H1 (cell line): ENCODE measurements around the gene SFXN2.
"Not testable (repeated sequence)": the region's sequence is repeated elsewhere in the genome, so short reads cannot be mapped to it uniquely, and the experiment has no call there.

Source experiments
- CREB1 ChIP-seq: IDR thresholded peaks from 2 replicates; pipeline ENCODE4 v1.6.1; 2012; ENCODE audit warnings: inconsistent platforms
- CTCF ChIP-seq, 3 experiments: IDR thresholded peaks; 1 replicate in 2 of 3; 2 replicates in 1 of 3; pipeline versions ENCODE4 v1.5.1 to v1.6.1; 2011; ENCODE audit warnings: low read length in 3 of 3, mild to moderate bottlenecking in 3 of 3, inconsistent platforms in 2 of 3, low read depth in 1 of 3, moderate library complexity in 1 of 3; ENCODE audit not compliant: insufficient read depth in 1 of 3; ENCODE audit errors: control extremely low read depth in 1 of 3
- HDAC2 ChIP-seq, 2 experiments: fragments of 300-600 bp in 1 of 2; sonication (generic) in 1 of 2; IDR thresholded peaks; 2 replicates each; pipeline ENCODE4 v1.6.1; 2011 to 2012; ENCODE audit warnings: low read depth in 2 of 2, low read length in 2 of 2, mild to moderate bottlenecking in 2 of 2, moderate library complexity in 2 of 2, borderline replicate concordance in 1 of 2, inconsistent platforms in 1 of 2
- JUND ChIP-seq: IDR thresholded peaks from 2 replicates; pipeline ENCODE4 v1.6.1; 2011; ENCODE audit warnings: mild to moderate bottlenecking, improper control_type of control experiment, low read length
- MAFK ChIP-seq: IDR thresholded peaks from 2 replicates; pipeline ENCODE4 v1.6.1; 2012; ENCODE audit warnings: low read depth, mild to moderate bottlenecking, improper control_type of control experiment, low read length
- POLR2A ChIP-seq, 2 experiments: IDR thresholded peaks; 1 replicate in 1 of 2; 2 replicates in 1 of 2; pipeline ENCODE4 v1.6.1; 2011; ENCODE audit warnings: low read depth in 2 of 2, low read length in 2 of 2, mild to moderate bottlenecking in 2 of 2; ENCODE audit errors: control extremely low read depth in 1 of 2
- POLR2AphosphoS5 ChIP-seq: IDR thresholded peaks from 2 replicates; pipeline ENCODE4 v1.6.1; 2011; ENCODE audit warnings: low read depth, low read length
- YY1 ChIP-seq: IDR thresholded peaks from 2 replicates; pipeline ENCODE4 v1.6.1; 2011; ENCODE audit warnings: low read depth, mild to moderate bottlenecking, low read length

DNA sequence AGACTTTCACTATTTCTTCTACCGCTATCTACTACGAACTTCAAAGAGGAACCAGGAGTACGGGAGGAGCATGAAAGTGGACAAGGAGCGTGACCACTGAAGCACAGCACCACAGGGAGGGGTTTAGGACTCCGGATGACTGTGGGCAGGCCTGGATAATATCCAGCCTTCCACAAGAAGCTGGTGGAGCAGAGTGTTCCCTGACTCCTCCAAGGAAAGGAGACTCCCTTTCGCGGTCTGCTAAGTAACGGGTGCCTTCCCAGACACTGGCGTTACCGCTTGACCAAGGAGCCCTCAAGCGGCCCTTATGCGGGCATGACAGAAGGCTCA lies 44.5 kb downstream of the SFXN2 start:
- TF ChIP-seq CTCF (IDR thresholded peaks at IDR 0.05; ENCODE audit: control extremely low read depth in 1 of 3, insufficient read depth in 1 of 3, low read depth in 1 of 3, low read length in 3 of 3); CREB1; POLR2A (IDR thresholded peaks at IDR 0.05; ENCODE audit: control extremely low read depth in 1 of 2, low read depth in 2 of 2, low read length in 2 of 2); JUND; MAFK; YY1; POLR2AphosphoS5; HDAC2 (IDR thresholded peaks at IDR 0.05; ENCODE audit: borderline replicate concordance in 1 of 2, low read depth in 2 of 2, low read length in 2 of 2): not testable (repeated sequence)
